NB4 (cell line): ENCODE results near the gene SRGAP3.

Experiments used
- DNase-seq: peaks from one replicate; pipeline ENCODE4 v3.0.0; 2010; ENCODE audit warnings: low read depth
- H3K4me3 ChIP-seq: one replicate; pipeline ENCODE4 v1.5.1; 2011; ENCODE audit warnings: mild to moderate bottlenecking, low read depth, low read length, moderate library complexity
- CTCF ChIP-seq: IDR thresholded peaks from one replicate; pipeline ENCODE4 v1.5.1; 2012; ENCODE audit warnings: low read depth, low read length
- MAX ChIP-seq: IDR thresholded peaks from 2 replicates; pipeline ENCODE4 v1.6.1; 2011; ENCODE audit warnings: low read depth, low read length
- MYC ChIP-seq: IDR thresholded peaks from 2 replicates; pipeline ENCODE4 v1.6.1; 2011; ENCODE audit warnings: low read depth, low read length
- POLR2A ChIP-seq: IDR thresholded peaks from 2 replicates; pipeline ENCODE4 v1.6.1; 2011; ENCODE audit warnings: mild to moderate bottlenecking; ENCODE audit not compliant: insufficient read length; ENCODE audit errors: extremely low read depth

The SRGAP3 gene

GRCh38 chr3:9161811-9162210, 87.6 kb downstream of the SRGAP3 start:
- DNase-seq = no peak
- H3K4me3 ChIP-seq = no peak overlapping the region
- TF ChIP-seq MAX = no peak
- TF ChIP-seq MYC = no peak
- TF ChIP-seq POLR2A = no peak
- TF ChIP-seq CTCF = no peak

GRCh38 chr3:9161298-9161697, 88.1 kb downstream of the SRGAP3 start:
- no peak for TF ChIP-seq CTCF
- no peak for TF ChIP-seq MYC
- TF ChIP-seq MAX = no peak
- no peak for TF ChIP-seq POLR2A
- no peak for DNase-seq
- no peak overlapping the region for H3K4me3 ChIP-seq

- TF ChIP-seq MYC (no peak), POLR2A (no peak), MAX (no peak), CTCF (no peak)
- DNase-seq = no peak
- no peak overlapping the region for H3K4me3 ChIP-seq
Observed at GRCh38 chr3:9158865-9159630, 90.4 kb downstream of the SRGAP3 start.

GRCh38 chr3:9157651-9158362, 91.6 kb downstream of the SRGAP3 start:
- no peak for DNase-seq
- H3K4me3 ChIP-seq = no peak overlapping the region
- no peak for TF ChIP-seq MYC
- no peak for TF ChIP-seq POLR2A
- no peak for TF ChIP-seq CTCF
- TF ChIP-seq MAX = no peak

- no peak for TF ChIP-seq POLR2A
- DNase-seq = no peak
Observed at GRCh38 chr3:9156604-9157003, 92.8 kb downstream of the SRGAP3 start.

GRCh38 chr3:9155028-9155427, 94.4 kb downstream of the SRGAP3 start:
- DNase-seq = no peak
- no peak overlapping the region for H3K4me3 ChIP-seq
- TF ChIP-seq CTCF (no peak), MAX (no peak), MYC (no peak), POLR2A (no peak)

More at GRCh38 chr3:9156604-9157003, 92.8 kb downstream of the SRGAP3 start:
- no peak overlapping the region for H3K4me3 ChIP-seq
